Endodermal cell (in vitro differentiated cells): ENCODE measurements around the gene CAMTA1. TPM values are rescaled to one million over a fixed set of nuclear protein-coding genes. Genes with fewer than 3 reads are reported as not detected.

Experiments used
- DNase-seq: peaks from one replicate; pipeline ENCODE4 v3.0.0-alpha.2; 2017
- H3K27ac ChIP-seq: 2 replicates; pipeline ENCODE4 v1.5.1; 2013; ENCODE audit warnings: mild to moderate bottlenecking, low read depth, low read length, moderate library complexity
- H3K27me3 ChIP-seq: 2 replicates; pipeline ENCODE4 v1.6.1; 2013; ENCODE audit warnings: mild to moderate bottlenecking, low read length, moderate library complexity; ENCODE audit not compliant: insufficient read depth, control insufficient read depth, poor library complexity, severe bottlenecking
- H3K36me3 ChIP-seq: 2 replicates; pipeline ENCODE4 v1.7.0; 2013; ENCODE audit warnings: mild to moderate bottlenecking, low read length, moderate library complexity; ENCODE audit not compliant: control insufficient read depth, insufficient read depth
- H3K4me1 ChIP-seq: one replicate; pipeline ENCODE4 v1.7.0; 2013; ENCODE audit warnings: low read length; ENCODE audit not compliant: control insufficient read depth, insufficient read depth
- H3K4me3 ChIP-seq: 2 replicates; pipeline ENCODE4 v1.5.1; 2013; ENCODE audit warnings: mild to moderate bottlenecking, low read length, moderate library complexity
- H3K9ac ChIP-seq: 2 replicates; pipeline ENCODE4 v1.6.1; 2013; ENCODE audit warnings: mild to moderate bottlenecking, low read length, moderate library complexity; ENCODE audit not compliant: poor library complexity, severe bottlenecking; ENCODE audit errors: extremely low read depth
- H3K9me3 ChIP-seq: 2 replicates; pipeline ENCODE4 v1.6.1; 2013; ENCODE audit warnings: mild to moderate bottlenecking, low read length, moderate library complexity; ENCODE audit not compliant: control insufficient read depth
- H3K27ac Mint-ChIP-seq: 2 replicates; pipeline ENCODE4 v1.8.0; 2020; ENCODE audit warnings: mixed read lengths
- H3K27me3 Mint-ChIP-seq: 2 replicates; pipeline ENCODE4 v1.8.0; 2021; ENCODE audit warnings: mild to moderate bottlenecking, mixed read lengths; ENCODE audit not compliant: insufficient read depth
- H3K36me3 Mint-ChIP-seq: 2 replicates; pipeline ENCODE4 v1.8.0; 2020; ENCODE audit warnings: low read depth, mixed read lengths
- H3K4me1 Mint-ChIP-seq: 2 replicates; pipeline ENCODE4 v1.8.0; 2020; ENCODE audit warnings: mixed read lengths
- H3K4me3 Mint-ChIP-seq: 2 replicates; pipeline ENCODE4 v1.8.0; 2020; ENCODE audit warnings: mild to moderate bottlenecking, moderate library complexity, mixed read lengths
- H3K9me3 Mint-ChIP-seq: 2 replicates; pipeline ENCODE4 v1.8.0; 2020; ENCODE audit warnings: mild to moderate bottlenecking, mixed read lengths
- CTCF ChIP-seq: fragments of 200-600 bp; sonication (generic); conservative IDR thresholded peaks from 2 replicates; pipeline ENCODE4 v1.5.0; 2021; ENCODE audit warnings: antibody characterized with exemption, mild to moderate bottlenecking
- WGBS, 2 experiments: methylation state at CpG; one replicate each; pipeline versions ENCODE4 v1.1.5 to v1.1.7; 2013; ENCODE audit warnings: missing lambda C conversion rate in 2 of 2, mixed read lengths in 1 of 2; ENCODE audit not compliant: insufficient coverage in 1 of 2, insufficient read length in 1 of 2; 5-methylcytosine and 5-hydroxymethylcytosine counted together
- total RNA-seq, 2 donors: library from RNA; stranded (reverse); fragmentation: NEBNext Ultra II Directional in 1 of 2; extraction: Animal tissue kit (Norgen Biotek cat#: 25700) in 1 of 2; gene quantifications; 2 replicates in 1 of 2; 3 replicates in 1 of 2; pipeline ENCODE4 v1.2.1, GENCODE V29; 2021

CAMTA1 gene
- total RNA-seq, 2 donors from 2014 or later, result 123 to 137 TPM

- no peaks in the 10 kb centered on the region for H3K9me3 ChIP-seq
- H3K27ac Mint-ChIP-seq, result peak overlapping the region; percentile 53
Observed at GRCh38 chr1:6832531-6833188, 47.4 kb downstream of the CAMTA1 start.

GRCh38 chr1:6833804-6834203 is 48.5 kb downstream of the CAMTA1 start:
- no peak overlapping the region for H3K27ac Mint-ChIP-seq
- H3K4me3 ChIP-seq, result no peak overlapping the region
- H3K9ac ChIP-seq, result no peak overlapping the region

More at GRCh38 chr1:6832531-6833188, 47.4 kb downstream of the CAMTA1 start:
- no peaks in the 10 kb centered on the region for H3K4me1 ChIP-seq
- peaks cover 5% of the 10 kb centered on the region for H3K4me1 Mint-ChIP-seq
- no peak for DNase-seq
- H3K9me3 Mint-ChIP-seq, result peaks cover 2% of the 10 kb centered on the region
- no peak overlapping the region for H3K4me3 ChIP-seq
- H3K27me3 Mint-ChIP-seq, result no peaks in the 10 kb centered on the region
- no peak overlapping the region for H3K27ac ChIP-seq
- no peak overlapping the region for H3K9ac ChIP-seq
- H3K4me3 Mint-ChIP-seq, result no peak overlapping the region
- H3K36me3 Mint-ChIP-seq, result peaks cover 33% of the 10 kb centered on the region
- no peak for TF ChIP-seq CTCF
- peaks cover 11% of the 10 kb centered on the region for H3K36me3 ChIP-seq
- H3K27me3 ChIP-seq, result no peaks in the 10 kb centered on the region
- WGBS, 2 experiments, result 90 to 97% methylated on average over 1 to 4 of the region's 4 CpGs

GRCh38 chr1:6834366-6834765 is 49.1 kb downstream of the CAMTA1 start:
- Histone ChIP-seq H3K9ac (no peak overlapping the region), H3K27ac (no peak overlapping the region), H3K9me3 (no peaks in the 10 kb centered on the region), H3K4me1 (no peaks in the 10 kb centered on the region), H3K4me3 (no peak overlapping the region), H3K36me3 (peaks cover 3% of the 10 kb centered on the region), H3K27me3 (no peaks in the 10 kb centered on the region)
- Mint-ChIP-seq H3K36me3 (peaks cover 36% of the 10 kb centered on the region), H3K27ac (no peak overlapping the region), H3K4me1 (peaks cover 5% of the 10 kb centered on the region), H3K27me3 (no peaks in the 10 kb centered on the region), H3K4me3 (no peak overlapping the region), H3K9me3 (peaks cover 2% of the 10 kb centered on the region)
- TF ChIP-seq CTCF, result no peak
- DNase-seq, result no peak
- 94 to 99% methylated on average over 12 to 13 of the region's 13 CpGs for WGBS, 2 experiments

More at GRCh38 chr1:6833804-6834203, 48.5 kb downstream of the CAMTA1 start:
- no peaks in the 10 kb centered on the region for H3K4me1 ChIP-seq
- Mint-ChIP-seq H3K4me3 (no peak overlapping the region), H3K27me3 (no peaks in the 10 kb centered on the region), H3K4me1 (peaks cover 5% of the 10 kb centered on the region), H3K9me3 (peaks cover 2% of the 10 kb centered on the region), H3K36me3 (peaks cover 39% of the 10 kb centered on the region)
- H3K27ac ChIP-seq, result no peak overlapping the region
- TF ChIP-seq CTCF, result no peak
- H3K9me3 ChIP-seq, result no peaks in the 10 kb centered on the region
- peaks cover 6% of the 10 kb centered on the region for H3K36me3 ChIP-seq
- no peak for DNase-seq
- H3K27me3 ChIP-seq, result no peaks in the 10 kb centered on the region
- WGBS, 2 experiments, result 96 to 100% methylated on average over 1 to 4 of the region's 5 CpGs
